ENCODE measurements around the gene CELSR1.
"Not testable (repeated sequence)": the region's sequence is repeated elsewhere in the genome, so short reads cannot be mapped to it uniquely, and the experiment has no call there.

The CELSR1 gene

DNA sequence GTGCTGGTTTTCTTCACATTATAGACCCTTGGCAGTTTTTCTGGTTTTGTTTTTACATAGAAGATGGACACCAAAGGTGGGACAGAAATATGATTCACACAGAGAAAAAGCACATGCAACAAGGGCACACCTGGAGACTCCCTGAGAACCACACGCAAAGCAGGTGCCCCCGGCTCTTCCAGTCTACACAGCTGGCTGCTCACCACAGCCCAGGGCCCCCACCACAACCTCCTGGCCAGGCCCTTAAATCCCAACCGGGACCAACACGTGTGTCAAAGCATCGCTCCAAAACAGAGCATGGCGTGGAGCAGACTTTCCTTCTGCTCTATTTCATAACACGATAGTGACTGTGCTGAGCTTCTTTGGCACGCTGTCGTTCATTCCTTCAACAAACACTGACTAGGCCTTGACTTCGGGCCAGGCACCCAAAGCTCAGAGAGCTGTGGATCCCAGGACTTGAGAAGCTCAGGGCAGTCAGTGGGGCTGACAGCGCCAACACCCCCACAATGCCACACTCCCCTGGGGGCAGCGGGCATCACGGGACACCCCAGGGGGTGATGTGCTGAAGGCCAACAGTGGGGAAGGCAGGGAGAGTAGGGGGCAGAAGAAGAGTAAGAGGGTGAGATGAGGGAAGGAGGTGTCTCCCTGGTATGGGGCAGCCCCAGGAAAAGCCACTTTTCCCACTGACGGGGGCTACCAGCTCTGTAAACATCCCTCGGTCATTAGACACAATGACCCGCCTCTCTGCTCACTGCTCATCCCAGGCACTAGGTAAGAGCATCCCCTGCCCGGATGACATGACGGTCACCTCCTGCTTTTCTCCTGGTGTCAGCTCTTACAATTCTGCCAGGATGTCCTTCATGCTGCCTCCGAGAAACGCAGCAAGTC, 26.0 kb downstream of the CELSR1 start:
- no peak for DNase-seq (ENCODE audit: low read depth)

DNA sequence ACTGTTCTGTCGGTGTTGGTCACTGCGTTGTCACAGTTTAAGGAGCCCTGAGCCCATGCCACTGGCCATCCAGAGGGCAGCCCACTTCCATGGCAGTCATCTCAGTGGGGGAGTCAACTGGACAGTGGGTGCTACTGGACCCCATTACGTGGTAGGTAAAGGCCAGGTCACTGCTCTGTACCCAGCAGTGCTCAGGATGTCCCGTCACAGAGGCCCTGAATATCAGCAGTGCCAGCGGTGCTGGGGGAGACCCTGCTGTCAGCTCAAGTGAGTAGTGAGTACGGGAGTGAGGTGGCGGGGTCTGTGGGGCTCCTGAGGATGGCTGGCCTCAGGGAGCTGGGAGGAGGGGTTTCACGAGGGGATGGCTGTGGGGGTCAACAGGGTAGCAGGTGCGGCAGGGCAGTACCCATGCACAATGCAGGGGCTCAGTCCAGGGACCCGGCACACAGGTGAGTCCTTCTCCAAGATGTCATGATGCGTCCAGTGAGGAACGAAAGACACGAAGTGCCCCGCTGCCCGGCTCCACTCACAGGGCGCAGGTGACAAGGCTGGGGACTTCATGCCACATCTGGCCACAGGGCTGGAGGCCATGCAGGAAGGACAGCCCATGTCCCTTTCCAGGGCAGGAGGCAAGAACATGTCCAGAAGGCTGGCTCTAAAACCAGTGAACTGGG, 27.9 kb downstream of the CELSR1 start:
- no peak for DNase-seq (ENCODE audit: low read depth)

DNA sequence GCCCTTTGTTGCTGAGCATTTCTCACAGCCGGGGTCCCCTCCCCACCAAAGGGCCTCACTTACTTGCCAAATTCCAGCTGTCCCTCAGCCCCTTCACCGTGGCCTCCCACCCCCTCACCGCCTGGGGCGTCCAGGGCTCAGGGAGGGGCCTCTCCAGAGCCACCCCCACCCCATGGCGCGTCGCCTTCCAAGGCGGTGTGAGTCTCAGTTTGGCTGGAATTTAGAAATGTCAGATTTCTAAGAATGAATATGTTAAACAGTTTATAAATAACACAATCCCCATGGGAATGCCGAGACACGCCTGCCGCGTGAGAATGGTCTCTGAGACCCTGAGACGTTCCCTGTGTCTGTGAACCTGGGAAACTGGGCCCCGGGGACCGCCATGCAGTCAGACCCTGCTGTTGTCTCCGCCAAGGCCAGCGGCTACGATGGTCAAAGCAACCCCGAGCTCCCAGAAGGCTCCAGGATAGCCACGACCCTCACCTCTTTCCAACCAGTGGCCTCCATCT, 28.9 kb downstream of the CELSR1 start:
- no peak for DNase-seq (ENCODE audit: low read depth)

GRCh38 chr22:46507451-46508425, 29.7 kb downstream of the CELSR1 start:
- no peak for DNase-seq (ENCODE audit: low read depth)

- no peak for DNase-seq (ENCODE audit: low read depth)
Measured at GRCh38 chr22:46504584-46504983, 32.8 kb downstream of the CELSR1 start.

DNA sequence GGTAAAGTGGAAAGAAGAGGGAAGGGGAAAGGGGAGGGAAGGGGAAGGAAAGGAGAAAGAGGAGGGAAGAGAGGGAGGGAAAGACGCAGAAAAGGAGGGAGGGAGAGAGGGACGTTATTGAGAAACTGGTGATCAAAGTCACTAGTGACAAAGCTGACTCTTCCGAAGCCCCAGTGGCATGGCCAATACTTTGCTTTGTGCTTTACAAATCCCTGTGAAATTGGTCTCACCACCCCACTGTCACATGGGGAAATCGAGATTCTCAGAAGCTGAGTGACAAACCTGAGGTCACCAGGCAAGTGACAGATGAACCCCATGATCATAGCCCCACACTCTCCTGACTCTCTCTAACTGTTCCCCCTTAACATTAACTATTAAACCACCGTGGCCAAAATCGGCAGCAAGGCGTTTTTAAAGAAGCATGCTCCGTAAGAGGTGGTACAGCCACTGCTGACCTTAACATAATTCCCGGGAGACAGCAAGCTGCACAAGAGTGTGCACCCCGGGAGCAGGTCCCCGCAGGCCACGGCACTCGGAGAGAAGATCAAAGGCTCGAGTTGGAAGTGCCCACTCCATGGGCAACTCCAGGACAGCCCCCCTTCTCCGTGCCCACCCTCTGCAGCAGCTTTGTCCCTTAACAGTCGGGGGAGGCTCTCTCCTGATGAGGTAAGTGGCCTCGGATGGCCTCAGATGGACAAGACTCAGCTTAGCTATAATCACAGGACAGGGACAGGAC, 34.8 kb downstream of the CELSR1 start:
- DNase-seq (ENCODE audit: low read depth), result no peak

- DNase-seq (ENCODE audit: low read depth), result no peak
Measured at GRCh38 chr22:46501701-46502100, 35.7 kb downstream of the CELSR1 start.

DNA sequence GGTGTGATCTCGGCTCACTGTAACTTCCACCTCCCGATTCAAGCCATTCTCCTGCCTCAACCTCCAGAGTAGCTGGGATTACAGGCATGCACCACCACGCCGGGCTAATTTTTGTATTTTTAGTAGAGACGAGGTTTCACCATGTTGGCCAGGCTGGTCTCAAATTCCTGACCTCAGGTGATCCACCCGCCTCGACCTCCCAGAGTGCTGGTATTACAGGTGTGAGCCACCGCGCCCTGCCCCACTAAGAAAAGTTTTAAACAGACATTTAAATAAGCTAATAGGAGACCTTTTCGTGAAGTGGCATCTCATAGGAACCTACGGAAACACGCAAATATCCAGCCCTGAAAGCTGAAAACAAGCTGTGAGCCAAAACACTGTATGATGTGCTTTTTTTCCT, 36.2 kb downstream of the CELSR1 start:
- DNase-seq (ENCODE audit: low read depth), result not testable (repeated sequence)

- DNase-seq (ENCODE audit: low read depth), result no peak
Measured at GRCh38 chr22:46500201-46500600, 37.2 kb downstream of the CELSR1 start.

- DNase-seq (ENCODE audit: low read depth), result no peak
Measured at GRCh38 chr22:46499805-46500189, 37.6 kb downstream of the CELSR1 start.

DNA sequence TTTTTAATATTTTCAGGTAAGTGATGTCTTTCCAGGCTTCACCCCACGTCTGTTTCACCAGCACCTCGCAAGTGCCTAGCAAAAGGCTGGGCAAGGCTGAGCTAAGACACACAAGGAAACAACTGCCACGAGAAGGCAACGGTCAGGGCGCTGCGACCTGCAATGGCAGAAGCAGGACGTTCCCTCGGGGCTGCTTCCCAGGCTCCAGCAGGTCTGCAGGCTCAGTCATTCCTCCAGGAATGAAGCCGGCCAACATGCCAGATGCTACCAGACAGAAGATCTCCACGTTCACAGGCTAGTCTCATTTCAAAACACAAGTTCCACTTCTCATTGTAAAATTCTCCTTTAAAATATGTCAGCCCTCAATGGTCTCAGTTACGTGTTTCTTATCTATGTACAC, 45.5 kb downstream of the CELSR1 start:
- no peak for DNase-seq (ENCODE audit: low read depth)

DNA sequence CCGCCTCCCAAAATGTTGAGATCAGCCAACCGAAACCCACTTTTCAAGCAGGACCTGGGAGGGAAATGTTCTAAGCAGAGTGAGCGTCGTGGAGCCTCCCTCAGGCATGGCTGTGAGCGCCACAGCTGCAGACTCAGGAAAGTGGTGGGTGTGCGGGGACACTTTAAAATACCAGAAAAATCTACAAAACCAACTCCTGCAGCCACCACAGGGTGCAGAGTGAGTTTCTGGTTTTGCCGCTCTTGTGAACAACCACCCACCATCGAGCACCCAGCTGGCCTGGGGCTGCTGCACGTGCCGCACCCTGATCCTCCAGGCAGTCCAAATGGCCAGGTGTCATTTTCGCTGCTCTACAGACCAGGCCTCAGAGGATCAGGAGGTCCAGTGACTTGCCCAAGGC, 46.9 kb downstream of the CELSR1 start:
- DNase-seq (ENCODE audit: low read depth), result no peak

DNA sequence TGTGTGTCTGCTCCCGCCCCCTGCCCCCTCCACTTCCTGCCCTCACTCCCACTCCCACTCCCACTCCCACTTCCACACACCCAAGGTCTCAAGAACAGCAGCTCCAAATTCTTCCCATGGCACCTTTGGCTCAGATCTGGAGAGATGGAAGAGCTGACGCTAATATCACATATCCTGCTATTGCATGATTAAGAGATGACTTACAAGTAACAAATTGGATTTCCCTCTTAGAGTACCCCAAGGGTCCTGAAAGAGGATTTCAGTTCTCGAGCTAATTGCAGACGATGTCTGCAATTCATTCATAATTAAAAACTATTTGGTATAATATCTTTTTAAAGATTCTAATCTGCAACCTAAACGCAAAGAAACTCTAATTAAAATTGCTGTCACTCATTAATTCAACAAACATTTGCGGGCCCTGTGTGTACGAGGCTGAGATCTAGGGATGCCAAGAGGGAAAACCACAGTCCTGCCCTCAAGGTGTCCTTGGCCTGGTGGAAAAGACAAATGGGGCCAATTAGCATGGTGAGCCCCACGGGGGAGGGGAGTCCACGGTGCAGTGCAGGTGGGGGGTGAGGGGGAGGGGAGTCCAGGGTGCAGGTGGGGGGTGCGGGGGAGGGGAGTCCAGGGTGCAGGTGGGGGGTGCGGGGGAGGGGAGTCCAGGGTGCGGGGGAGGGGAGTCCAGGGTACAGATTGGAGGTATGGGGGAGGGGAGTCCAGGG, 50.3 kb downstream of the CELSR1 start:
- DNase-seq (ENCODE audit: low read depth), result no peak

GRCh38 chr22:46484861-46485595, 52.4 kb downstream of the CELSR1 start:
- no peak for DNase-seq (ENCODE audit: low read depth)

DNA sequence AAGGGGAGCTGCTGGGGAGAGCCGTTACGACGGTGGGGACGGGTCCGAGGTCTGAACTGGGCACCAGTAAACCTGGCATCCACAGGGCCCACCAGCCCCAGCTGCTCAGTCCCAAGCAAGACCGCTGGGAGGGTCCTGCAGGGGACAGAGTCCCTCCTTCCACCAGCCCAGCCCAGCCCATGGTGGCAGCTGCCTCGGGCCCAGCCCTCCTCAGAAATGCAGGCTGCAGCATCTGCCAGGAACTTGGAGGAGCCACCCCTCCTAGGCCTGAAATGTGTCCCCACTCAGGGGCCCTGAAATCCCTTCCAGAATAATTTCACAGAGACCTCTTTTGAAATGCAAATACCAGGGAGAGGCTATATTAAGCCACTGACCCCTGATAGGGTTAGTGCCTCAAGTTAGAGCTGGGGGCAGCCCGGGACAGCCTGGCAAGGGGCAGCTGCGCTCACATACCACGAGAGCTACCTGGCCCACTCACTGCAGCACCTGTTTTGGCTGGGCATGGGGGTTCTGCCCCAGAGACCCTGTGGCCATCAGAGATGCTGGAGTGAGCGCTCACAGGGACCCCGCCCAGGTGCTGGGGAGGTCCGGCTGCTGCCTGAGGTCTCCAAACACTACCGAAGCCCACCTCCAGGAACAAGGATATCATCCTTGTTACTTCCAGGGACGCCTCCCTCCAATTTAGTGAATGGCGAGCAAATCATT, 53.1 kb downstream of the CELSR1 start:
- no peak for DNase-seq (ENCODE audit: low read depth)

GRCh38 chr22:46483353-46483752, 54.1 kb downstream of the CELSR1 start:
- no peak for DNase-seq (ENCODE audit: low read depth)

GRCh38 chr22:46482056-46482675, 55.3 kb downstream of the CELSR1 start:
- DNase-seq (ENCODE audit: low read depth), result no peak

GRCh38 chr22:46481386-46481785, 56.0 kb downstream of the CELSR1 start:
- no peak for DNase-seq (ENCODE audit: low read depth)

DNA sequence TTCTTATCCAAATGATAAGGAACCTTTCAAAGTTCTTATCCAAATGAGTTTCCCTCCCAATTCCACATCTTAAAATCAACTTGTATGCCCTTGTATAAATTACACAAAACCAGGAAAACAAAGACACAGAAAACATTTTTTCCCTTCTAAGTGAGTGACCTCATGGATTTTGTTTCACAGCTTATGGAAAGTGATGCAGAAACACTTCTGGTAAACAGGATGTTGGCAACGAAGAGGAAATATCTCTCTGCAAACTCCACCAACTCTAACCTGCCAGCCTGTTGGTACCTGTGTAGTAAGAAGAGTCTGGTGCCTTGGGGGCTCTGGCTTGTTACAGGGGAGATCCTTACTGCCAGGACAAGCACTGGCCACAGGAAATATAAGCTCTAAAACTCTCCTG, 57.0 kb downstream of the CELSR1 start:
- no peak for DNase-seq (ENCODE audit: low read depth)
